Kidney tubule cell (primary cell): ENCODE measurements around the gene KCNK17.
A peak's percentile ranks its signal among the peaks of the same experiment; 100 is the strongest.

Experiments used
- DNase-seq: peaks from one replicate; pipeline ENCODE4 v3.0.0-alpha.2; 2018; ENCODE audit warnings: low spot score

The KCNK17 gene

GRCh38 chr6:39314273-39314795, at the start of gene KCNK17:
TSS of gene KCNK17 (minus strand) at chr6:39314419. CDS start at chr6:39314320, 99 bp downstream.
- DNase-seq, result no peak

DNA sequence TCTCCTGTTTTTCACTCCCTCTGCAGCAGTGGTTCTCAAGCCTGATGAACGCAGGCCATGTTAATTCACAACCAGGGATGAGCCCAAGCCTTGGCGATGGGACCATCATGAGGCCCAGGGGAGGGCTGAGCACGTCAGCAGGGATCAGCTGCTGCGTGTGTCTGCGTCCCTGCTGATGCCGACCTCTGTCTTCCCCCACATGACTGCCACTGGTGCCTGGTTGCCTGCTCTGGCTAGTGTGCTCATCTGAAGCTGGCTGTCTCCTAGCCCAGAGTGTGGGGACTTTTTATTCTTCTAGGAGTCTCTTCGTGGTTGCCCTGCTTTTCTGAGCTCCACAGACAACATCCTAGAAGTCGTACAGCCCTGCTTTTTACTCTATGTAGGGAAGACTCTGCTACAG, 49.1 kb upstream of the KCNK17 start:
- DNase-seq, result no peak

DNA sequence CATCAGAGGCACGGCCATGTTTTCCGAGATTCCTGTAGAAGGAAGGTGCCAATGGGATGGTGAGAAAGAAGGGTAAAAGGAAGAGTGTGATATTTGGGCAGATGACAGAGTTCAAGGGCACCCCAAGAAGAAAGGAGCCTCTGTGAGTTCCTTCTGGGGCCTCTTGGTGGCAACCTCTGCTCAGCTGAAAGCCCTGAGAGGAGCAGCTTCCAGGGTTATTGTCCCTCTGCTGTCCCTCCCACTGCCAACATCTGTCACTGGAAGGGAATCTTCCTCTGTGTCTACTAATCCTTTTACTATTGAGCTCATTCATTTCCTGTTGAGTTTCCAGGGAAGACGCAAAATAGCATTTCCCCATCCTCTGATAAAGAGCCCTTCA, 48.3 kb upstream of the KCNK17 start:
- peak; percentile 22 for DNase-seq

- peak; percentile 71 for DNase-seq
Observed at GRCh38 chr6:39361657-39362486, 47.7 kb upstream of the KCNK17 start.

DNA sequence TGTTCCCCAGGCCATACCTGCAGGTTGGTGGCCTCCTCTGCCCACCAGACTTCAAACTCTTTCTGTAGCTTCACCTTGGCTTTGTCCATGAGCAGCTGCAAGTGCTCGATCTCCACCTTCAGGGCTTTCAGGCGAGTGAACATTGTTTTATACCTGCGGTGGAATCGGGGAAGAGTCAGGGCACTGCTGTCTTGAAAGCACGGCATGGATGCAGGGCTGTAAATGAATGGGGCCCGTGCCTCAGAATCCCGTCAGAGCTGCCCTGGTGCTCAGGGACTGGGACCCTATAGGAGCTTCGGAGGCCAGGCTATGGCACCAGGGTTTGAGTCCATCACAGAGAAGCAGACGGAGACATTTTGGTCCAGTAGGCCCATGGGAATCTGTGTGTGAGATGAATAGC, 46.2 kb upstream of the KCNK17 start:
- no peak for DNase-seq

DNA sequence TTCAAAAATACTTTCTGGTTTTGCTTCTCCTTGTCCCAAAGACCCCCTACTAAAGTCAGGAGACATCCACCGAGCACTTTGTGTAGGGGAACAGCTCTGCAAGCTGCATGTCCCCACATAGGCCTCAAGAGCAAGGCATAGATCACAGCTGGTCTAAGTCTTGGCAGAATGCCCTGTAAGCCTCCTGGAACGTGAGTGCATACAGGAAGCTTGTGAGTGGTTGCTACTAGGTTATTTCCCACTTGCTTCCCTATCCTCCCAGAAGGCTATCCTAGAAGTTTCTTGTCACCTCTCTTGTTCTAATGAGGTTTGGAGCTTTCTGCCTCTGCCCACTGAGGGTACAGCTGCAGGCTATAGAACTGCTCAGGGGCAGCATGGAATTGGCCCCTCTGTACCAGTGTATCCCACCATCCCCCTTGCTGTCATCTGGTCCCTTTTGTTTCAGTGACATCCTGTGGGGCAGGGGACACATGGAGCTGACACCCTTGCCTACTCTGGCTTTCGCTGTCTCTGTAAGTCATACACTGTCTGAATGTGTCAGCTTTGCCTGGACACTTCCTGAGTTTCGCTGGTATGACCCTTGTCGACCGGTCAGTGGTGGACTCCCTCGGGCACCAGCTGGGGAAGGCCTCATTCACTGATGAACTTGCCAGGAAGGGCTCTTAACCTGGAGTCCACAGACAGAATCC, 43.9 kb upstream of the KCNK17 start:
- DNase-seq, result peak; percentile 78

GRCh38 chr6:39353698-39354315, 39.6 kb upstream of the KCNK17 start:
- DNase-seq, result no peak

DNA sequence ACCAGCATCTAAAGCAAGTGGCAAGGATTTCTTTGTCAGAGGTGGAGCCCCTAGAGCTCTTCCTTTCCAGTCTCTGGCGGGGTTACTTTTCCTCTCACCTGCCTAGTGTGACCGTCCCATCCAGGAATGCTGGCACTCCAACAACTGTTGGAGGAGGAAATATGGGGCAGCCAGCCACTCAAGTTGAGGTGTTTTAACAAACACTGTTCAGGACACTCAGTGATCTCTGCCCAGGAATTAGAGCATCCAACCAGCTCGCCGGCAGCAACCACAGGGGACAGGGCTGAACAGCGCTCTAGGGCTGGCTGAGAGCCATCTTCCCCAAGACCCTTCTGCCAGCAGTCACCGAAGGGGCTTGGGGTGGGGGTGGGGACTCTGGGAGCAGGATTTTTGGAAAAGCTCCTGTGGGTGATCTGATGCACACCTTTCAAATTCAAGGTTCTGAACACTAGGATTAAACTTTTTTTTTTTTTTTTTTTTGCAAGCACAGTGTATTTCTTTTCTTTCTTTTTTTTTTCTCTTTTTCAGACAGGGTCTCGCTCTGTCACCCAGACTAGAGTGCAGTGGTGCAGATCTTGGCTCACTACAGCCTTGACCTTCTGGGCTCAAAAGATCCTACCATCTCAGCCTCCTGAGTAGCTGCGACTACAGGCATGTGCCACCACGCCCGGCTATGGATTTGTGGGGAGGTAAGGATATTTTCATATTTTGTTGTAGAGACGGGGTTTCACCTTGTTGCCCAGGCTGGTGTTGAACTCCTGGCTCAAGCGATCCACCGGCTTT, 36.7 kb upstream of the KCNK17 start:
- peak; percentile 11 for DNase-seq

DNA sequence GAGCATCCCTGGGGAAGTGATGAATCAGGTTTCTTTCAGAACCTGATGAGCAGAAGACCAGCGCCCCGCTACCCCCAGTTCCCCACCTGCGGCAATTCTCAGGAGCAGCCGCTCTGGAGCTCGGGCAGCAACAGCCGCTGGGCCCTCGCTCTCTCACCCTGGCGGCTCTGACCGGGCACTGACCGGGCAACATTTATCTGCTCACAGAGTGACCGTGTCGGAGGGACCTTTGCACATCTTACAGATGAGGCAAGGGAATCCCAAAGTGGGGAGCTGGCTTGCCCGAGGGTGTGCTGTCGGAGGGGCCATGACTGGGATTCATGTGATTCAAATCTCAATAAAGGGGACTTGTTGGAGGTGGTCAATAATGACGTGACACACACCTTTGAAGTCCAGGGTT, 34.5 kb upstream of the KCNK17 start:
- no peak for DNase-seq

GRCh38 chr6:39347906-39348585, 33.8 kb upstream of the KCNK17 start:
- peak; percentile 68 for DNase-seq

- peak; percentile 67 for DNase-seq
Observed at GRCh38 chr6:39347206-39347605, 33.0 kb upstream of the KCNK17 start.

GRCh38 chr6:39344821-39345280, 30.6 kb upstream of the KCNK17 start:
- DNase-seq, result no peak

- DNase-seq, result no peak
Observed at GRCh38 chr6:39343396-39343870, 29.2 kb upstream of the KCNK17 start.

- no peak for DNase-seq
Observed at GRCh38 chr6:39342692-39343395, 28.6 kb upstream of the KCNK17 start.

DNA sequence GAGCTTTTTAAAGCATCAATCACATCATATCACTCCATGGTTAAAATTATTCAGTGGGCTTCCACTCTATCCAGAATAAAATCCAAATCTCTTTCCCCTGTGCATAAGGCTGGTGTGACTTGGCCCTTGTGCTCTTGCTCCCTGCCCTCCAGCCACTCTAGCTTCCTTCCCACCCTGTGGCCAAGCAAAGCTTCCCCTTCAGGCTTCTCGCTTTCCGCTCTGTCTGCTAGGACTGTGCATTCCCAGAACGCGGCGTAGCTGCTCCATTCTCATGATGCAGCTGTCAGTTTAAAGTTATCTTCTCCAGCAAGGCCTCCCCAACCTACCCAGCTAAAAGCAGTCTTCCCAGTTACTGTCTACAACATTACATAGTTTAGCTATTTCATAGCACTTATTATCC, 27.7 kb upstream of the KCNK17 start:
- no peak for DNase-seq

GRCh38 chr6:39341352-39341751, 27.1 kb upstream of the KCNK17 start:
- DNase-seq, result no peak

GRCh38 chr6:39339868-39340550, 25.8 kb upstream of the KCNK17 start:
- no peak for DNase-seq

DNA sequence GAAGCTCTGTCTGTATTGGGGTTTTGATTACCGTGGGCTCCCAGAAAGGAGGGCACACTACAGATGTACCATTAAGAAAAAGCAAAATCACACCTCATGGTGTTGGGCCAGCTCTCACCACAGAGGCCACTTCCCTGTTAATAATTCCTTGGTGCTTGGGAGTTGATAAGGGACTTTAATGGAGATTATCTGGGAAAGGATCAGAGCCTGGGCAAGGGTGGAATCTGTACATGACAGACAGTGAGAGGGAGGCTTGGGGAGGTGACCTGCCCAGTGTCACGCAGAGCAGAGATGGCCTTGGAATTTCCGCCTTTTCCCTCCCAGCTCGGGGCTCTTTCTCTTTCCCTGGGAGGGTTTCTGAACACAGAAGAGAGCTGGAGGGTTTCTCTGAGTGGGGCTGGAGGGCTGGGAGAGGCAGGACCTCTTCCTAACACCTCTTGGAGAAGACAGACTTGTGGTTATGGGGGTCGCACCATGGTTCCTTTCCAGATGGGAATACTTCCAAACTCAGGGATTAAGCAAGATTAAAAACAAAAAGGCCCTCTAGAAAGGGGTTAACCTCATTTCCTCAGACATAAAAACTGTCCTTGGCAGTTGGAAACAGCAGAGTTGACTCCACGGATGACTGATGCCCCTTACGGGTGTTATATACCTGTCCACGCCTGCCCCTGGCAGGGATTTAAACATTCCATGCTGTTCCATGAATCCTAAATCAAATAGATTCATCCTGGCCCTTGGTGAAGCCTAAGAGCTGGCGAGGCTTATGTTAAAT, 25.1 kb upstream of the KCNK17 start:
- no peak for DNase-seq

DNA sequence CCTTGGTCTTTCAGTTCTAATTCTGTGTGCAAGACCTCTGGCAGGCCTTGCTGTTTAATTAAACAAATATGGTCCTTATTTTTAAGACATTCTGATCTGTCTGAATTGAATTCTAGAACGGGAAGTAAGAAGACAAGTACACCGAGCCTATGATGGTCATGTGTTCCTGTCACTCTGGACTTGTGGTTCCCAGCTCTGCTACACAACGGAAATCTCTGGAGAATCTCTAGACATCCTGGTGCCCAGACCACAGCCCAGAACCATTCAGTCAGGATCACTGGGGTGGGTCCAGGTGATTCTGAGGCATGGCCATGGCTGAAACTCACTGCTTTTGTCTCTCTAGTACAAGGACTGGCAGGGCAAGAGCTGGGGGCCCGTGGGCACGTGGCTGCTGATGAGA, 24.2 kb upstream of the KCNK17 start:
- DNase-seq, result no peak
